Mammary epithelial cell (primary cell): Measurements from ENCODE around the gene CACNA1D.

Experiments used
- CTCF ChIP-seq, 2 donors: IDR thresholded peaks in 1 of 2; conservative IDR thresholded peaks in 1 of 2; 2 replicates each; pipeline ENCODE4 v1.5.1; 2011 to 2012; ENCODE audit warnings: inconsistent platforms in 2 of 2, low read length in 2 of 2, mild to moderate bottlenecking in 2 of 2, control low read depth in 1 of 2, low read depth in 1 of 2; ENCODE audit not compliant: insufficient read depth in 1 of 2; ENCODE audit errors: extremely low read depth in 1 of 2
- EZH2 ChIP-seq: IDR thresholded peaks from 2 replicates; pipeline ENCODE4 v1.6.1; 2012; ENCODE audit warnings: low read length, inconsistent platforms, borderline replicate concordance

- TF ChIP-seq CTCF (conservative IDR thresholded peaks at IDR 0.05 in 1 of 2, IDR thresholded peaks at IDR 0.05 in 1 of 2; ENCODE audit: extremely low read depth in 1 of 2, insufficient read depth in 1 of 2, low read depth in 1 of 2, low read length in 2 of 2), result no peak
- no peak for TF ChIP-seq EZH2
These were observed 83.1 kb downstream of the CACNA1D start for GRCh38 chr3:53577506-53577905.
